Peyer's patch (tissue), 4 donors: ENCODE results near the gene ZNF549.

ENCODE experiments used
- POLR2A ChIP-seq, 2 donors: fragments of 450-650 bp; IDR thresholded peaks; one replicate each; pipeline ENCODE4 v1.5.1; 2017; ENCODE audit warnings: antibody characterized with exemption in 2 of 2, mild to moderate bottlenecking in 2 of 2, moderate library complexity in 2 of 2
- TF ChIP-seq, protein P1 (sequence below), 6 experiments: fragments of 450-650 bp in 4 of 6; fragments of 200-600 bp in 2 of 6; sonication (generic) in 1 of 6; IDR thresholded peaks; one replicate each; pipeline ENCODE4 v1.5.1; 2017 to 2019; ENCODE audit warnings: antibody characterized with exemption in 6 of 6, mild to moderate bottlenecking in 3 of 6, moderate library complexity in 1 of 6

DNA sequence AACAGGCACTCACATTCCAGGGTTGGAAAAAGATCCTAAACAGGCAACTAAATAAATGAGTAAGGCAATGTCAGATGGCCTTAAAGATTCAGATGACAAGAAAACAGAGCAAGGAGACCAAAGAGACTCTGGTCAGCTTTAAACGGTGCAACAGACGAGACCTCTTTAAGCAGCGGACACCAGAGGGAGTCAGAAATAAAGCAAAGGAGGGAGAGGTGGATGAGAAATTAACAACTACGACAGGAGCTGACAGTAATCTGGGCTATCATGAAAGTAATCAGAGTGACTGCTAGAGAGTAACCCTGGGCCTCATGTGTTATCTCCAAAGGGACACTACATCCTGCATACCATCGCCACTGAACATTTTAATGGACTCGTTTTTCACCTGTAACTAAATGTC lies 31.4 kb downstream of the ZNF549 start:
- TF ChIP-seq, protein P1, sequence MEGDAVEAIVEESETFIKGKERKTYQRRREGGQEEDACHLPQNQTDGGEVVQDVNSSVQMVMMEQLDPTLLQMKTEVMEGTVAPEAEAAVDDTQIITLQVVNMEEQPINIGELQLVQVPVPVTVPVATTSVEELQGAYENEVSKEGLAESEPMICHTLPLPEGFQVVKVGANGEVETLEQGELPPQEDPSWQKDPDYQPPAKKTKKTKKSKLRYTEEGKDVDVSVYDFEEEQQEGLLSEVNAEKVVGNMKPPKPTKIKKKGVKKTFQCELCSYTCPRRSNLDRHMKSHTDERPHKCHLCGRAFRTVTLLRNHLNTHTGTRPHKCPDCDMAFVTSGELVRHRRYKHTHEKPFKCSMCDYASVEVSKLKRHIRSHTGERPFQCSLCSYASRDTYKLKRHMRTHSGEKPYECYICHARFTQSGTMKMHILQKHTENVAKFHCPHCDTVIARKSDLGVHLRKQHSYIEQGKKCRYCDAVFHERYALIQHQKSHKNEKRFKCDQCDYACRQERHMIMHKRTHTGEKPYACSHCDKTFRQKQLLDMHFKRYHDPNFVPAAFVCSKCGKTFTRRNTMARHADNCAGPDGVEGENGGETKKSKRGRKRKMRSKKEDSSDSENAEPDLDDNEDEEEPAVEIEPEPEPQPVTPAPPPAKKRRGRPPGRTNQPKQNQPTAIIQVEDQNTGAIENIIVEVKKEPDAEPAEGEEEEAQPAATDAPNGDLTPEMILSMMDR (IDR thresholded peaks at IDR 0.05) = no peak
- TF ChIP-seq POLR2A (IDR thresholded peaks at IDR 0.05) = no peak
